HG02943 (cell line): ENCODE data around the gene ARMH4.
"Not testable (repeated sequence)": the region's sequence is repeated elsewhere in the genome, so short reads cannot be mapped to it uniquely, and the experiment has no call there.

Source experiments
- ATAC-seq: cut with Tn5 transposase; IDR thresholded peaks from one replicate; pipeline ENCODE4 v1.9.1; 2021; ENCODE audit warnings: mild to moderate bottlenecking, low read depth, moderate library complexity; ENCODE audit not compliant: unreplicated experiment

Gene ARMH4

GRCh38 chr14:58149196-58149595 is 2.8 kb downstream of the ARMH4 start:
- no peak for ATAC-seq

- ATAC-seq: no peak
These were observed 5.6 kb downstream of the ARMH4 start for GRCh38 chr14:58146399-58146798.

- ATAC-seq: no peak
These were observed 6.1 kb downstream of the ARMH4 start for GRCh38 chr14:58145936-58146335.

GRCh38 chr14:58143106-58143505 is 8.9 kb downstream of the ARMH4 start:
- ATAC-seq: no peak

GRCh38 chr14:58141893-58142292 is 10.1 kb downstream of the ARMH4 start:
- no peak for ATAC-seq

GRCh38 chr14:58138714-58139482 is 13.1 kb downstream of the ARMH4 start:
- no peak for ATAC-seq

- no peak for ATAC-seq
These were observed 13.8 kb downstream of the ARMH4 start for GRCh38 chr14:58138031-58138713.

GRCh38 chr14:58133739-58134138 is 18.3 kb downstream of the ARMH4 start:
- no peak for ATAC-seq

- ATAC-seq: no peak
These were observed 20.6 kb downstream of the ARMH4 start for GRCh38 chr14:58131386-58131785.

GRCh38 chr14:58130116-58130782 is 21.8 kb downstream of the ARMH4 start:
- no peak for ATAC-seq

GRCh38 chr14:58129208-58129607 is 22.8 kb downstream of the ARMH4 start:
- no peak for ATAC-seq

- ATAC-seq: no peak
These were observed 23.6 kb downstream of the ARMH4 start for GRCh38 chr14:58128416-58128815.

GRCh38 chr14:58122546-58122945 is 29.5 kb downstream of the ARMH4 start:
- not testable (repeated sequence) for ATAC-seq

- no peak for ATAC-seq
These were observed 30.4 kb downstream of the ARMH4 start for GRCh38 chr14:58121530-58122186.

GRCh38 chr14:58119381-58119780 is 32.6 kb downstream of the ARMH4 start:
- no peak for ATAC-seq

GRCh38 chr14:58118097-58118815 is 33.8 kb downstream of the ARMH4 start:
- ATAC-seq: no peak

- no peak for ATAC-seq
These were observed 42.3 kb downstream of the ARMH4 start for GRCh38 chr14:58109744-58110143.

GRCh38 chr14:58108717-58109116 is 43.3 kb downstream of the ARMH4 start:
- no peak for ATAC-seq

- no peak for ATAC-seq
These were observed 44.0 kb downstream of the ARMH4 start for GRCh38 chr14:58107947-58108552.

- ATAC-seq: no peak
These were observed 45.0 kb downstream of the ARMH4 start for GRCh38 chr14:58107041-58107440.
